Natural killer cell (primary cell): Measurements from ENCODE around the gene GMCL2. TPM values are rescaled to one million over a fixed set of nuclear protein-coding genes. Genes with fewer than 3 reads are reported as not detected.

ENCODE experiments used
- ATAC-seq, 3 donors: fragments of 150-1000 bp in 2 of 3; fragments of 200-7000 bp in 1 of 3; cut with Tn5 transposase; 1 replicate in 1 of 3; 2 replicates in 2 of 3; pipeline ENCODE4 v1.10.0; 2021; ENCODE audit warnings: mild to moderate bottlenecking in 2 of 3, moderate library complexity in 2 of 3
- DNase-seq, 2 donors: peaks; one replicate each; pipeline versions ENCODE4 v3.0.0 to v3.0.0-alpha.2; 2013 to 2021; ENCODE audit warnings: mixed read lengths in 1 of 2
- H3K27ac ChIP-seq: one replicate; pipeline ENCODE4 v1.5.1; 2013; ENCODE audit warnings: mild to moderate bottlenecking, low read length
- H3K27me3 ChIP-seq: one replicate; pipeline ENCODE4 v1.6.1; 2013; ENCODE audit warnings: low read length; ENCODE audit not compliant: control insufficient read depth, insufficient read depth
- H3K36me3 ChIP-seq: one replicate; pipeline ENCODE4 v1.6.1; 2013; ENCODE audit warnings: low read length; ENCODE audit not compliant: control insufficient read depth, insufficient read depth
- H3K4me1 ChIP-seq: one replicate; pipeline ENCODE4 v1.6.1; 2013; ENCODE audit warnings: low read length; ENCODE audit not compliant: control insufficient read depth, insufficient read depth
- H3K4me3 ChIP-seq: one replicate; pipeline ENCODE4 v1.5.1; 2013; ENCODE audit warnings: low read length
- H3K9me3 ChIP-seq: one replicate; pipeline ENCODE4 v1.6.1; 2013; ENCODE audit warnings: low read length; ENCODE audit not compliant: control insufficient read depth, insufficient read depth
- H3K27ac Mint-ChIP-seq, 2 donors: one replicate each; pipeline ENCODE4 v1.8.0; 2022; ENCODE audit warnings: mild to moderate bottlenecking in 2 of 2, mixed read lengths in 2 of 2, moderate library complexity in 1 of 2
- H3K27me3 Mint-ChIP-seq, 2 donors: one replicate each; pipeline ENCODE4 v1.8.0; 2022; ENCODE audit warnings: low read depth in 2 of 2, mixed read lengths in 2 of 2
- H3K36me3 Mint-ChIP-seq: one replicate; pipeline ENCODE4 v1.8.0; 2022; ENCODE audit warnings: mixed read lengths
- H3K4me1 Mint-ChIP-seq, 2 donors: one replicate each; pipeline ENCODE4 v1.8.0; 2022; ENCODE audit warnings: mixed read lengths in 2 of 2
- H3K4me3 Mint-ChIP-seq: one replicate; pipeline ENCODE4 v1.8.0; 2022; ENCODE audit warnings: mild to moderate bottlenecking, moderate library complexity, mixed read lengths
- H3K9me3 Mint-ChIP-seq, 2 donors: one replicate each; pipeline ENCODE4 v1.8.0; 2022; ENCODE audit warnings: mixed read lengths in 2 of 2
- WGBS: methylation state at CpG from one replicate; pipeline ENCODE4 v1.1.7; 2013; ENCODE audit warnings: missing lambda C conversion rate; ENCODE audit not compliant: insufficient coverage; 5-methylcytosine and 5-hydroxymethylcytosine counted together
- intact Hi-C: fragments of 100-400 bp; cut with micrococcal nuclease; formaldehyde crosslinking; loops from one replicate; pipeline ENCODE4 v1.14.2; 2022
- total RNA-seq, 4 donors: library from RNA; stranded (reverse); fragments of 120-200 nt in 1 of 4; gene quantifications; one replicate each; pipeline versions ENCODE4 v1.2.3 to v1.2.4, GENCODE V29; 2013 to 2022
- TF ChIP-seq, protein P1 (sequence below): fragments of 200-600 bp; IDR thresholded peaks from one replicate; pipeline ENCODE4 v1.8.0; 2022; ENCODE audit warnings: antibody characterized with exemption

GMCL2 gene
- total RNA-seq, 3 donors from 2014 or later (not counting 1 experiment from before 2014, with no cell fraction given): not detected

DNA sequence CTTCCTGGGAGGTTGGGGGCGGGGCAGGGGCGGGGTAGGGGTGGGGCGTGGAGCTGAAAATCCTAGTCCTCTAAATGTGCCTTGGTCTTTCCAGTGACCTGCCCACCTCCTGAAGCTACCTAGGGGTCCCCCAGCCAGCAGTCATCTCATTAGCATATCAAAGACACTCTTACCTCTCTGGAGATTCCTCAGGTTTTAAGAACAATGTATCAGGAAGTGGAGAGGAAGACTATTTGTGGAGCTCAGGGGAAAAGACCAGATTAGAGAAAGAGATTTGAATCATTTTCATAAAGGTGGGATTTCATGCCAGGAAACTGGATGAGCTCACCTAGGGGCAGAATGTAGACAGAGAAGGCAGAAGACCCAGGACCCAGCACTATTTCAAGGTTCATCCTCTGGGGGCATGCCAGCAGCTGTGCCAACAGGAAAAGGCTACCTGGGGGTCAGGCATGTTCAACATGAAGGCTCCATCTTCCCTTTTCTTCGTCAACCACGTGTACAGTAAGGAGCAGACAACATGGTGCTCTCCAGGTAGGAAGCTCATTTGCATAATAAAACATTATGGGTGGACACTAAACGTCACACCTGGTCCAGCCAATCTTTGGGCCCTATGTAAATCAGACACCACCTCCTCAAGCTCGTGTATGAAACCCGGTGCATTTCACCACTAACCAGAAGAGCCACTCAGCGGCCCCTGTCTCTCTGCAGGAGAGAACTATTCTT lies 6.9 kb downstream of the GMCL2 start:
- intact Hi-C loops: no loop called here
- no peak for ATAC-seq
- no peak for DNase-seq
- Mint-ChIP-seq H3K4me1 (no peaks in the 10 kb centered on the region), H3K4me3 (no peak overlapping the region), H3K9me3 (no peaks in the 10 kb centered on the region), H3K36me3 (no peaks in the 10 kb centered on the region), H3K27me3 (peaks cover 6 to 7% of the 10 kb centered on the region in 2 donors), H3K27ac (no peak overlapping the region)
- Histone ChIP-seq H3K9me3 (no peaks in the 10 kb centered on the region), H3K27me3 (no peaks in the 10 kb centered on the region), H3K27ac (no peak overlapping the region), H3K36me3 (no peaks in the 10 kb centered on the region), H3K4me1 (no peaks in the 10 kb centered on the region), H3K4me3 (no peak overlapping the region)
- WGBS: 80% methylated on average over 5 of the region's 9 CpGs
- TF ChIP-seq, protein P1, sequence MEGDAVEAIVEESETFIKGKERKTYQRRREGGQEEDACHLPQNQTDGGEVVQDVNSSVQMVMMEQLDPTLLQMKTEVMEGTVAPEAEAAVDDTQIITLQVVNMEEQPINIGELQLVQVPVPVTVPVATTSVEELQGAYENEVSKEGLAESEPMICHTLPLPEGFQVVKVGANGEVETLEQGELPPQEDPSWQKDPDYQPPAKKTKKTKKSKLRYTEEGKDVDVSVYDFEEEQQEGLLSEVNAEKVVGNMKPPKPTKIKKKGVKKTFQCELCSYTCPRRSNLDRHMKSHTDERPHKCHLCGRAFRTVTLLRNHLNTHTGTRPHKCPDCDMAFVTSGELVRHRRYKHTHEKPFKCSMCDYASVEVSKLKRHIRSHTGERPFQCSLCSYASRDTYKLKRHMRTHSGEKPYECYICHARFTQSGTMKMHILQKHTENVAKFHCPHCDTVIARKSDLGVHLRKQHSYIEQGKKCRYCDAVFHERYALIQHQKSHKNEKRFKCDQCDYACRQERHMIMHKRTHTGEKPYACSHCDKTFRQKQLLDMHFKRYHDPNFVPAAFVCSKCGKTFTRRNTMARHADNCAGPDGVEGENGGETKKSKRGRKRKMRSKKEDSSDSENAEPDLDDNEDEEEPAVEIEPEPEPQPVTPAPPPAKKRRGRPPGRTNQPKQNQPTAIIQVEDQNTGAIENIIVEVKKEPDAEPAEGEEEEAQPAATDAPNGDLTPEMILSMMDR: no peak

DNA sequence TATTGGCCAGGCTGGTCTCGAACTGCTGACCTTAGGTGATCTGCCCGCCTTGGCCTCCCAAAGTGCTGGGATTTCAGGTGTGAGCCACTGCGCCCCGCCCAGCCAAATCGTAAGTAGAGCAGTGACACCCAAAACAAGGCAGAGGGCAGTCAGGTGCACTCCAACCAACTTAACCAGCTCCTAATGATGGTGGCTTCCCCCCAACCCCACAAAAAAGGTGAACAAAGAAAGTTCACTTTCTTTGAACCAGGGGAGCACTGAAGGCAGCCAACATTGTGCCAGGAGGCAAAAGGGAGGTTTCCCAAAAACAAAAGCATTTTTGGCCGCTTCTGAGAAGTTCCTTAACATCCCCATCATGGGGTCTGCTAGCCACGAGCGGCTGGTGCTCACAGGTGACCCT lies 9.6 kb downstream of the GMCL2 start:
- ATAC-seq (no peak), DNase-seq (no peak)
- no peak overlapping the region for H3K4me3 Mint-ChIP-seq
- no peak overlapping the region for H3K27ac Mint-ChIP-seq
- TF ChIP-seq, protein P1: no peak
- H3K27ac ChIP-seq: no peak overlapping the region
- H3K4me1 Mint-ChIP-seq: no peaks in the 10 kb centered on the region
- H3K4me3 ChIP-seq: no peak overlapping the region
- H3K36me3 ChIP-seq: no peaks in the 10 kb centered on the region
- H3K36me3 Mint-ChIP-seq: no peaks in the 10 kb centered on the region
- no peaks in the 10 kb centered on the region for H3K9me3 Mint-ChIP-seq
- intact Hi-C loops: no loop called here
- H3K9me3 ChIP-seq: no peaks in the 10 kb centered on the region
- no peaks in the 10 kb centered on the region for H3K27me3 ChIP-seq
- WGBS: 78% methylated on average over 8 of the region's 8 CpGs
- no peaks in the 10 kb centered on the region for H3K4me1 ChIP-seq
- peaks cover 6 to 7% of the 10 kb centered on the region in 2 donors for H3K27me3 Mint-ChIP-seq

DNA sequence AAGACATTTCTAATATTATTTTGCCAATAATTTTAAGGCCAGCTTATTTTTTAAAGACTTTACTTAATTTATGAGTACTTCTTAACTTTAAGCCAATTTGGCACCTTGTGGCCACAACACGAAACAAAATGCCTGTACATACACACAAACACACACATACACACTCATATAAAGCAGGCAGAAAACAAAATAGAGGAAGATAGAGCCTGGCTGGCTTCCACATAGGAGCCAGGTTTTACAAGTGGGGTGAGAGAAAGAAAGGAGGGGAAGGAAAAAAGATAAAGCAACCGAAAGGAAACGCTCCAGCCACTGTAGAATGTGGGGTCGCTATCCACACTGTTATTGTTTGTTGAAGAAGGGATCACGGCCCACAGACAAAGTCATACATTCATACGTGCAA lies 10.4 kb downstream of the GMCL2 start:
- H3K36me3 Mint-ChIP-seq: no peaks in the 10 kb centered on the region
- Histone ChIP-seq H3K36me3 (no peaks in the 10 kb centered on the region), H3K4me3 (no peak overlapping the region), H3K4me1 (no peaks in the 10 kb centered on the region), H3K27me3 (no peaks in the 10 kb centered on the region), H3K27ac (no peak overlapping the region), H3K9me3 (no peaks in the 10 kb centered on the region)
- TF ChIP-seq, protein P1: no peak
- 57% methylated on average over 5 of the region's 6 CpGs for WGBS
- intact Hi-C loops: no loop called here
- H3K4me3 Mint-ChIP-seq: no peak overlapping the region
- ATAC-seq (no peak), DNase-seq (no peak)
- no peaks in the 10 kb centered on the region for H3K9me3 Mint-ChIP-seq
- no peaks in the 10 kb centered on the region for H3K4me1 Mint-ChIP-seq
- peaks cover 6 to 7% of the 10 kb centered on the region in 2 donors for H3K27me3 Mint-ChIP-seq
- no peak overlapping the region for H3K27ac Mint-ChIP-seq

DNA sequence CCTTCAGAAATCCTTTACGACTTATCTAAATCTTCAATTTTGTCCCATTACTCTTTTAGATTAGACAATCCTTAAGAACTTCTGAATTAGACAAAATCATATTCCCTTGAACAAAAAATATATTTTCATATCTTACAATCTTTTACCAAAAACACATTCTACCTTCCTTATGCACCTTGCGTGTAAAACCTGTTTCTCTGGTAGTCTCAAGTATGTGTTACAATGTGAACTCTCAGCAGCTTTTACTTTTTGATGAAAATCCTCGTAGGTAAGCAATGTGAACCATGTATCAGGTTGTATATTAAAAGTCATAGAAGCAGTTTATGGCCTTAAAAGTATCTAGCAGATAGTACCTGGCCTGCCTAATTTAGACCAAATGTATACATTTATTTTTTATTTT lies 12.7 kb downstream of the GMCL2 start:
- no peak overlapping the region for H3K27ac ChIP-seq
- no peaks in the 10 kb centered on the region for H3K27me3 ChIP-seq
- Mint-ChIP-seq H3K36me3 (no peaks in the 10 kb centered on the region), H3K9me3 (no peaks in the 10 kb centered on the region), H3K4me1 (no peaks in the 10 kb centered on the region), H3K27ac (no peak overlapping the region), H3K27me3 (peaks cover 1 to 2% of the 10 kb centered on the region in 2 donors), H3K4me3 (no peak overlapping the region)
- H3K36me3 ChIP-seq: no peaks in the 10 kb centered on the region
- WGBS: 87% methylated on average over 3 of the region's 3 CpGs
- no peak for ATAC-seq
- TF ChIP-seq, protein P1: no peak
- DNase-seq: no peak
- H3K4me3 ChIP-seq: no peak overlapping the region
- H3K9me3 ChIP-seq: no peaks in the 10 kb centered on the region
- H3K4me1 ChIP-seq: no peaks in the 10 kb centered on the region
- intact Hi-C loops: no loop called here
